HepG2 (cell line): Measurements from ENCODE around the gene MBD4. TPM values are rescaled to one million over a fixed set of nuclear protein-coding genes. Genes with fewer than 3 reads are reported as not detected.
A peak's percentile ranks its signal among the peaks of the same experiment; 100 is the strongest.

ENCODE experiments used
- CBFB ChIP-seq: sonication (generic); formaldehyde crosslinking; IDR thresholded peaks from 2 replicates; pipeline ENCODE4 v1.4.0; 2020; ENCODE audit warnings: missing genetic modification reagents
- HDAC6 ChIP-seq: fragments of 200-600 bp; sonication (generic); IDR thresholded peaks from 2 replicates; pipeline ENCODE4 v1.7.0; 2017; ENCODE audit warnings: mild to moderate bottlenecking, antibody characterized with exemption, low read length, low read depth
- HNF4A ChIP-seq: sonication (generic); formaldehyde crosslinking; IDR thresholded peaks from 2 replicates; pipeline ENCODE4 v1.4.0; 2020; ENCODE audit warnings: missing genetic modification reagents
- KMT2B ChIP-seq: IDR thresholded peaks from 2 replicates; pipeline ENCODE4 v1.6.1; 2016; ENCODE audit warnings: missing genetic modification reagents, missing compliant biosample characterization
- LCORL ChIP-seq, 2 experiments: fragments of 450-650 bp in 1 of 2; sonication (generic) in 1 of 2; formaldehyde crosslinking in 1 of 2; IDR thresholded peaks; 2 replicates each; pipeline versions ENCODE4 v1.5.0 to v1.6.1; 2017 to 2020; ENCODE audit warnings: antibody characterized with exemption in 1 of 2, missing genetic modification reagents in 1 of 2
- MED1 ChIP-seq: sonication (generic); formaldehyde crosslinking; IDR thresholded peaks from 2 replicates; pipeline ENCODE4 v1.4.0; 2020; ENCODE audit warnings: missing genetic modification reagents
- NFKBIZ ChIP-seq: IDR thresholded peaks from 2 replicates; pipeline ENCODE4 v1.6.1; 2018; ENCODE audit warnings: missing genetic modification reagents, missing compliant biosample characterization
- PHF5A ChIP-seq: IDR thresholded peaks from one replicate; pipeline ENCODE4 v1.6.1; 2018; ENCODE audit warnings: low read depth, missing genetic modification reagents; ENCODE audit not compliant: unreplicated experiment
- RELA ChIP-seq: sonication (generic); formaldehyde crosslinking; IDR thresholded peaks from 2 replicates; pipeline ENCODE4 v1.4.0; 2020; ENCODE audit warnings: missing genetic modification reagents
- SP1 ChIP-seq, 2 experiments: fragments of 450-650 bp in 1 of 2; sonication (generic) in 1 of 2; formaldehyde crosslinking in 1 of 2; IDR thresholded peaks; 2 replicates each; pipeline versions ENCODE4 v1.4.0 to v1.6.1; 2016 to 2020; ENCODE audit warnings: missing genetic modification reagents in 1 of 2
- TFAP4 ChIP-seq: sonication (generic); IDR thresholded peaks from 2 replicates; pipeline ENCODE4 v1.6.1; 2016; ENCODE audit warnings: low read depth, borderline replicate concordance
- ZNF234 ChIP-seq: sonication (generic); formaldehyde crosslinking; conservative IDR thresholded peaks from 2 replicates; pipeline ENCODE4 v1.5.1; 2020; ENCODE audit warnings: mild to moderate bottlenecking, missing genetic modification reagents
- ZNF281 ChIP-seq: sonication (generic); formaldehyde crosslinking; IDR thresholded peaks from 2 replicates; pipeline ENCODE4 v1.4.0; 2020; ENCODE audit warnings: missing genetic modification reagents, borderline replicate concordance
- ZNF354B ChIP-seq: sonication (generic); formaldehyde crosslinking; IDR thresholded peaks from 2 replicates; pipeline ENCODE4 v1.8.0; 2022; ENCODE audit warnings: mild to moderate bottlenecking, missing genetic modification reagents
- ZNF605 ChIP-seq: sonication (generic); formaldehyde crosslinking; IDR thresholded peaks from 2 replicates; pipeline ENCODE4 v1.8.0; 2022; ENCODE audit warnings: mild to moderate bottlenecking, missing genetic modification reagents
- ZNF790 ChIP-seq: sonication (generic); formaldehyde crosslinking; IDR thresholded peaks from 2 replicates; pipeline ENCODE4 v1.8.0; 2022; ENCODE audit warnings: missing genetic modification reagents, mild to moderate bottlenecking, borderline replicate concordance
- ZSCAN22 ChIP-seq: sonication (generic); formaldehyde crosslinking; IDR thresholded peaks from 2 replicates; pipeline ENCODE4 v1.4.0; 2020; ENCODE audit warnings: mild to moderate bottlenecking, missing genetic modification reagents
- polyA plus RNA-seq, 8 experiments: library from polyadenylated mRNA; depleted of rRNA in 3 of 8; stranded (reverse) in 7 of 8; unstranded in 1 of 8; fragments of >200 nt; fragmentation: Illumina TruSeq in 4 of 8; extraction: Trizol in 4 of 8; gene quantifications; 2 replicates each; pipeline versions ENCODE4 v1.2.1 to v1.2.3, GENCODE V29; 2011 to 2016; ENCODE audit warnings: low read depth in 4 of 8, missing spikeins in 1 of 8, mixed read lengths in 1 of 8; ENCODE audit not compliant: insufficient read depth in 1 of 8
- total RNA-seq, 5 experiments: library from RNA; depleted of rRNA; stranded (reverse); fragments of >200 nt; fragmentation: Illumina TruSeq; extraction: Trizol; gene quantifications; 2 replicates each; pipeline ENCODE4 v1.2.3, GENCODE V29; 2016; ENCODE audit warnings: low read depth in 1 of 5
- TF ChIP-seq, protein P1 (sequence below): sonication (generic); formaldehyde crosslinking; IDR thresholded peaks from 2 replicates; pipeline ENCODE4 v1.9.0; 2022; ENCODE audit warnings: low read depth, missing genetic modification reagents
- TF ChIP-seq, protein P2 (sequence below): sonication (generic); formaldehyde crosslinking; IDR thresholded peaks from 2 replicates; pipeline ENCODE4 v1.5.1; 2020; ENCODE audit warnings: mild to moderate bottlenecking, moderate library complexity, missing genetic modification reagents
- TF ChIP-seq, protein P3 (sequence below): sonication (generic); formaldehyde crosslinking; IDR thresholded peaks from 2 replicates; pipeline ENCODE4 v1.4.0; 2020; ENCODE audit warnings: missing genetic modification reagents
- TF ChIP-seq, protein P4 (sequence below): sonication (generic); formaldehyde crosslinking; conservative IDR thresholded peaks from 2 replicates; pipeline ENCODE4 v1.4.0; 2020; ENCODE audit warnings: missing genetic modification reagents

The MBD4 gene
- total and polyA plus RNA-seq, 2 of the 13 experiments (the other 11 are each of a cell fraction or from before 2014, with no cell fraction given) = 14.9 to 25.3 TPM

GRCh38 chr3:129402210-129402609 lies 37.5 kb downstream of the MBD4 start (continued):
- TF ChIP-seq, protein P1, sequence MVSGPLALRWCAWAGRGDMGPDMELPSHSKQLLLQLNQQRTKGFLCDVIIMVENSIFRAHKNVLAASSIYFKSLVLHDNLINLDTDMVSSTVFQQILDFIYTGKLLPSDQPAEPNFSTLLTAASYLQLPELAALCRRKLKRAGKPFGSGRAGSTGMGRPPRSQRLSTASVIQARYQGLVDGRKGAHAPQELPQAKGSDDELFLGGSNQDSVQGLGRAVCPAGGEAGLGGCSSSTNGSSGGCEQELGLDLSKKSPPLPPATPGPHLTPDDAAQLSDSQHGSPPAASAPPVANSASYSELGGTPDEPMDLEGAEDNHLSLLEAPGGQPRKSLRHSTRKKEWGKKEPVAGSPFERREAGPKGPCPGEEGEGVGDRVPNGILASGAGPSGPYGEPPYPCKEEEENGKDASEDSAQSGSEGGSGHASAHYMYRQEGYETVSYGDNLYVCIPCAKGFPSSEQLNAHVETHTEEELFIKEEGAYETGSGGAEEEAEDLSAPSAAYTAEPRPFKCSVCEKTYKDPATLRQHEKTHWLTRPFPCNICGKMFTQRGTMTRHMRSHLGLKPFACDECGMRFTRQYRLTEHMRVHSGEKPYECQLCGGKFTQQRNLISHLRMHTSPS (CRISPR knock-in tag) = peak; percentile 59; the same call in 1 of the 2 replicates
- TF ChIP-seq ZNF281 (CRISPR knock-in tag) (peak; percentile 57; the same call in 1 of the 2 replicates), KMT2B (CRISPR knock-in tag) (no peak), LCORL (IDR thresholded peaks at IDR 0.05) (no peak), LCORL (CRISPR knock-in tag; IDR thresholded peaks at IDR 0.05) (no peak), NFKBIZ (CRISPR knock-in tag) (no peak), CBFB (CRISPR knock-in tag) (no peak), ZNF354B (CRISPR knock-in tag) (no peak), HDAC6 (no peak), PHF5A (CRISPR knock-in tag) (no peak), ZSCAN22 (CRISPR knock-in tag) (no peak), HNF4A (CRISPR knock-in tag) (peak; percentile 15; the same call in 1 of the 2 replicates), ZNF605 (CRISPR knock-in tag) (no peak), RELA (CRISPR knock-in tag) (no peak), TFAP4 (peak; percentile 49; the same call in 1 of the 2 replicates), SP1 (IDR thresholded peaks at IDR 0.05) (no peak), SP1 (CRISPR knock-in tag; IDR thresholded peaks at IDR 0.05) (no peak), ZNF790 (CRISPR knock-in tag) (no peak), MED1 (no peak), ZNF234 (no peak)
- TF ChIP-seq, protein P2, sequence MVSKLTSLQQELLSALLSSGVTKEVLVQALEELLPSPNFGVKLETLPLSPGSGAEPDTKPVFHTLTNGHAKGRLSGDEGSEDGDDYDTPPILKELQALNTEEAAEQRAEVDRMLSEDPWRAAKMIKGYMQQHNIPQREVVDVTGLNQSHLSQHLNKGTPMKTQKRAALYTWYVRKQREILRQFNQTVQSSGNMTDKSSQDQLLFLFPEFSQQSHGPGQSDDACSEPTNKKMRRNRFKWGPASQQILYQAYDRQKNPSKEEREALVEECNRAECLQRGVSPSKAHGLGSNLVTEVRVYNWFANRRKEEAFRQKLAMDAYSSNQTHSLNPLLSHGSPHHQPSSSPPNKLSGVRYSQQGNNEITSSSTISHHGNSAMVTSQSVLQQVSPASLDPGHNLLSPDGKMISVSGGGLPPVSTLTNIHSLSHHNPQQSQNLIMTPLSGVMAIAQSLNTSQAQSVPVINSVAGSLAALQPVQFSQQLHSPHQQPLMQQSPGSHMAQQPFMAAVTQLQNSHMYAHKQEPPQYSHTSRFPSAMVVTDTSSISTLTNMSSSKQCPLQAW (CRISPR knock-in tag) = no peak
- TF ChIP-seq, protein P3, sequence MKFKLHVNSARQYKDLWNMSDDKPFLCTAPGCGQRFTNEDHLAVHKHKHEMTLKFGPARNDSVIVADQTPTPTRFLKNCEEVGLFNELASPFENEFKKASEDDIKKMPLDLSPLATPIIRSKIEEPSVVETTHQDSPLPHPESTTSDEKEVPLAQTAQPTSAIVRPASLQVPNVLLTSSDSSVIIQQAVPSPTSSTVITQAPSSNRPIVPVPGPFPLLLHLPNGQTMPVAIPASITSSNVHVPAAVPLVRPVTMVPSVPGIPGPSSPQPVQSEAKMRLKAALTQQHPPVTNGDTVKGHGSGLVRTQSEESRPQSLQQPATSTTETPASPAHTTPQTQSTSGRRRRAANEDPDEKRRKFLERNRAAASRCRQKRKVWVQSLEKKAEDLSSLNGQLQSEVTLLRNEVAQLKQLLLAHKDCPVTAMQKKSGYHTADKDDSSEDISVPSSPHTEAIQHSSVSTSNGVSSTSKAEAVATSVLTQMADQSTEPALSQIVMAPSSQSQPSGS (CRISPR knock-in tag) = no peak
- TF ChIP-seq, protein P4, sequence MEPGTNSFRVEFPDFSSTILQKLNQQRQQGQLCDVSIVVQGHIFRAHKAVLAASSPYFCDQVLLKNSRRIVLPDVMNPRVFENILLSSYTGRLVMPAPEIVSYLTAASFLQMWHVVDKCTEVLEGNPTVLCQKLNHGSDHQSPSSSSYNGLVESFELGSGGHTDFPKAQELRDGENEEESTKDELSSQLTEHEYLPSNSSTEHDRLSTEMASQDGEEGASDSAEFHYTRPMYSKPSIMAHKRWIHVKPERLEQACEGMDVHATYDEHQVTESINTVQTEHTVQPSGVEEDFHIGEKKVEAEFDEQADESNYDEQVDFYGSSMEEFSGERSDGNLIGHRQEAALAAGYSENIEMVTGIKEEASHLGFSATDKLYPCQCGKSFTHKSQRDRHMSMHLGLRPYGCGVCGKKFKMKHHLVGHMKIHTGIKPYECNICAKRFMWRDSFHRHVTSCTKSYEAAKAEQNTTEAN = no peak
